A673 (cell line): ENCODE measurements around the gene IFNAR1.

ENCODE experiments used
- CTCF ChIP-seq: fragments of 300-800, 200-600 bp; sonication (generic); conservative IDR thresholded peaks from 2 replicates; pipeline ENCODE4 v1.5.1; 2017; ENCODE audit warnings: low read depth, mild to moderate bottlenecking, antibody characterized with exemption, low read length, moderate library complexity, mixed read lengths
- EZH2 ChIP-seq: fragments of 200-600 bp; sonication (generic); IDR thresholded peaks from 2 replicates; pipeline ENCODE4 v1.6.1; 2017; ENCODE audit warnings: borderline replicate concordance, low read depth, mild to moderate bottlenecking, mixed read lengths, antibody characterized with exemption, low read length; ENCODE audit not compliant: poor library complexity, severe bottlenecking

- no peak for TF ChIP-seq EZH2
- TF ChIP-seq CTCF, result no peak
Observed at GRCh38 chr21:33312121-33312520, 12.6 kb upstream of the IFNAR1 start.
